ENCODE results near the gene ITPRIP. TPM values are rescaled to one million over a fixed set of nuclear protein-coding genes. Genes with fewer than 3 reads are reported as not detected.

Gene ITPRIP
- total RNA-seq, 1 experiment from 2014 or later, result 12.0 TPM

DNA sequence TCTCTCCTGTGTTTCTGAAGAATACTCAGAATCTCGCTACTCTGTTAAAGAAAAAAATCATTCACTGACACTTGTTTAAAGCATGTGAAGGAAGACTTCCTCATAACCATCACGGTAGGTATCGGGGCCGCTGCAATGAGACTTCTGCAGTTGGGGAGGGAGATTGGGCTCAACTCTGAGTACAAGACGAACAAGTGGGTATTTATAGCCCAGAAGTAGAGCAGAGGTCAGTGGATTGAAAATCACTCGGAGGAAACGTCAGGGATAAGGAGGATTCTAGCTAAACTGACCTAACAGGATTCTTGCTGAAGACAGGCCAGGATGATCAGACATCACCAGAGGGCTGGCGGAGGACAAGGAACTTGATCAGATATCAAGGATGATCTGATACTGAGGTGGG lies 33.3 kb downstream of the ITPRIP start:
- Histone ChIP-seq H2AFZ (ENCODE audit: low read depth, low read length, poor library complexity, severe bottlenecking) (no peak overlapping the region), H3K9ac (ENCODE audit: low read length) (no peak overlapping the region), H3K4me3 (replicated peaks in 1 of 2; ENCODE audit: low read depth in 1 of 2, low read length in 2 of 2) (no peak overlapping the region), H3K9me2 (ENCODE audit: insufficient read depth) (no peaks in the 10 kb centered on the region), H3K27ac (ENCODE audit: low read depth, low read length) (no peak overlapping the region), H3K79me2 (ENCODE audit: insufficient read depth, low read length) (no peaks in the 10 kb centered on the region), H4K20me1 (ENCODE audit: insufficient read depth) (no peaks in the 10 kb centered on the region), H3K4me2 (ENCODE audit: low read length) (no peak overlapping the region), H3K27me3 (ENCODE audit: insufficient read depth, low read length) (no peaks in the 10 kb centered on the region), H3K36me3 (ENCODE audit: control insufficient read depth in 1 of 2, insufficient read depth in 2 of 2, low read length in 2 of 2) (peaks cover 3 to 14% of the 10 kb centered on the region in 2 experiments; a peak in 2 of 4 replicates), H3K4me1 (ENCODE audit: control insufficient read depth in 1 of 2, insufficient read depth in 2 of 2, low read length in 2 of 2) (peaks cover 0 to 2% of the 10 kb centered on the region in 2 experiments; a peak in 1 of 4 replicates), H3K9me3 (ENCODE audit: control insufficient read depth in 1 of 2, insufficient read depth in 1 of 2, low read depth in 1 of 2, low read length in 2 of 2) (no peaks in the 10 kb centered on the region)
- POLR2A ChIA-PET, result interaction anchor here (1.2 kb wide), 1 partner anchor 9 kb away, joined by 6 read pairs; no protein-coding TSS in a partner anchor
- intact Hi-C loops (cut with micrococcal nuclease), result loop anchor here (1.0 kb wide), 1 partner anchor 45 kb away; no protein-coding TSS in a partner anchor
- no TSS peak for BruUV-seq (replicated peaks)
- no peak for DNase-seq (ENCODE audit: low read depth, low spot score)
- RAD21 ChIA-PET (ENCODE audit: low non-redundant PET in 1 of 2, low total read pairs in 2 of 2, uncharacterized antibody in 2 of 2, unreplicated experiment in 2 of 2), result interaction anchor here (0.9 to 1.9 kb wide), 4 partner anchors 30 to 46 kb away, joined by 3 to 7 read pairs (median 6); partner anchors contain the start of gene ITPRIP (in 1 of the 2)
- no peak for ATAC-seq
- CTCF ChIA-PET, result interaction anchor here (1.0 to 3.9 kb wide), 15 partner anchors 9 to 318 kb away, joined by 3 to 42 read pairs (median 9); partner anchors contain the start of genes CFAP58 and ITPRIP
- TF ChIP-seq POLR2A (IDR thresholded peaks at IDR 0.05; ENCODE audit: borderline replicate concordance, extremely low read depth, insufficient read depth, insufficient read length) (no peak), EZH2 (IDR thresholded peaks at IDR 0.05) (no peak), SIN3A (IDR thresholded peaks at IDR 0.05; ENCODE audit: low read depth) (no peak), EZH2phosphoT487 (IDR thresholded peaks at IDR 0.05; ENCODE audit: borderline replicate concordance) (no peak), ZFX (IDR thresholded peaks at IDR 0.05) (no peak), SRF (IDR thresholded peaks at IDR 0.05; ENCODE audit: low read depth) (no peak), ZBTB33 (IDR thresholded peaks at IDR 0.05; ENCODE audit: extremely low read depth, insufficient replicate concordance, low read length) (no peak), CBX3 (IDR thresholded peaks at IDR 0.05; ENCODE audit: low read depth) (no peak), JUND (IDR thresholded peaks at IDR 0.05) (no peak), YY1 (IDR thresholded peaks at IDR 0.05; ENCODE audit: extremely low read depth, insufficient replicate concordance, low read depth, low read length) (no peak), RAD21 (IDR thresholded peaks at IDR 0.05; ENCODE audit: low read depth) (no peak), SP1 (IDR thresholded peaks at IDR 0.05; ENCODE audit: low read depth) (no peak), EGR1 (IDR thresholded peaks at IDR 0.05; ENCODE audit: low read depth) (no peak), FOSL1 (IDR thresholded peaks at IDR 0.05; ENCODE audit: low read depth) (no peak), ZNF274 (IDR thresholded peaks at IDR 0.05; ENCODE audit: low read depth, low read length) (no peak), ELF1 (IDR thresholded peaks at IDR 0.05; ENCODE audit: borderline replicate concordance, low read depth) (no peak), POLR2AphosphoS5 (IDR thresholded peaks at IDR 0.05; ENCODE audit: low read depth, low read length) (no peak)
- TF ChIP-seq, protein P1, sequence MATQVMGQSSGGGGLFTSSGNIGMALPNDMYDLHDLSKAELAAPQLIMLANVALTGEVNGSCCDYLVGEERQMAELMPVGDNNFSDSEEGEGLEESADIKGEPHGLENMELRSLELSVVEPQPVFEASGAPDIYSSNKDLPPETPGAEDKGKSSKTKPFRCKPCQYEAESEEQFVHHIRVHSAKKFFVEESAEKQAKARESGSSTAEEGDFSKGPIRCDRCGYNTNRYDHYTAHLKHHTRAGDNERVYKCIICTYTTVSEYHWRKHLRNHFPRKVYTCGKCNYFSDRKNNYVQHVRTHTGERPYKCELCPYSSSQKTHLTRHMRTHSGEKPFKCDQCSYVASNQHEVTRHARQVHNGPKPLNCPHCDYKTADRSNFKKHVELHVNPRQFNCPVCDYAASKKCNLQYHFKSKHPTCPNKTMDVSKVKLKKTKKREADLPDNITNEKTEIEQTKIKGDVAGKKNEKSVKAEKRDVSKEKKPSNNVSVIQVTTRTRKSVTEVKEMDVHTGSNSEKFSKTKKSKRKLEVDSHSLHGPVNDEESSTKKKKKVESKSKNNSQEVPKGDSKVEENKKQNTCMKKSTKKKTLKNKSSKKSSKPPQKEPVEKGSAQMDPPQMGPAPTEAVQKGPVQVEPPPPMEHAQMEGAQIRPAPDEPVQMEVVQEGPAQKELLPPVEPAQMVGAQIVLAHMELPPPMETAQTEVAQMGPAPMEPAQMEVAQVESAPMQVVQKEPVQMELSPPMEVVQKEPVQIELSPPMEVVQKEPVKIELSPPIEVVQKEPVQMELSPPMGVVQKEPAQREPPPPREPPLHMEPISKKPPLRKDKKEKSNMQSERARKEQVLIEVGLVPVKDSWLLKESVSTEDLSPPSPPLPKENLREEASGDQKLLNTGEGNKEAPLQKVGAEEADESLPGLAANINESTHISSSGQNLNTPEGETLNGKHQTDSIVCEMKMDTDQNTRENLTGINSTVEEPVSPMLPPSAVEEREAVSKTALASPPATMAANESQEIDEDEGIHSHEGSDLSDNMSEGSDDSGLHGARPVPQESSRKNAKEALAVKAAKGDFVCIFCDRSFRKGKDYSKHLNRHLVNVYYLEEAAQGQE (IDR thresholded peaks at IDR 0.05; ENCODE audit: low read depth), result no peak
- TF ChIP-seq, protein P2, sequence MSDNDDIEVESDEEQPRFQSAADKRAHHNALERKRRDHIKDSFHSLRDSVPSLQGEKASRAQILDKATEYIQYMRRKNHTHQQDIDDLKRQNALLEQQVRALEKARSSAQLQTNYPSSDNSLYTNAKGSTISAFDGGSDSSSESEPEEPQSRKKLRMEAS (IDR thresholded peaks at IDR 0.05), result no peak
- TF ChIP-seq, protein P3, sequence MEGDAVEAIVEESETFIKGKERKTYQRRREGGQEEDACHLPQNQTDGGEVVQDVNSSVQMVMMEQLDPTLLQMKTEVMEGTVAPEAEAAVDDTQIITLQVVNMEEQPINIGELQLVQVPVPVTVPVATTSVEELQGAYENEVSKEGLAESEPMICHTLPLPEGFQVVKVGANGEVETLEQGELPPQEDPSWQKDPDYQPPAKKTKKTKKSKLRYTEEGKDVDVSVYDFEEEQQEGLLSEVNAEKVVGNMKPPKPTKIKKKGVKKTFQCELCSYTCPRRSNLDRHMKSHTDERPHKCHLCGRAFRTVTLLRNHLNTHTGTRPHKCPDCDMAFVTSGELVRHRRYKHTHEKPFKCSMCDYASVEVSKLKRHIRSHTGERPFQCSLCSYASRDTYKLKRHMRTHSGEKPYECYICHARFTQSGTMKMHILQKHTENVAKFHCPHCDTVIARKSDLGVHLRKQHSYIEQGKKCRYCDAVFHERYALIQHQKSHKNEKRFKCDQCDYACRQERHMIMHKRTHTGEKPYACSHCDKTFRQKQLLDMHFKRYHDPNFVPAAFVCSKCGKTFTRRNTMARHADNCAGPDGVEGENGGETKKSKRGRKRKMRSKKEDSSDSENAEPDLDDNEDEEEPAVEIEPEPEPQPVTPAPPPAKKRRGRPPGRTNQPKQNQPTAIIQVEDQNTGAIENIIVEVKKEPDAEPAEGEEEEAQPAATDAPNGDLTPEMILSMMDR (IDR thresholded peaks at IDR 0.05 in 2 of 3, conservative IDR thresholded peaks at IDR 0.05 in 1 of 3; ENCODE audit: borderline replicate concordance in 1 of 3, insufficient read depth in 1 of 3, low read depth in 2 of 3, low read length in 2 of 3), result no peak

All from HCT116 (cell line).